Measurements from ENCODE around the gene COMMD10. TPM values are rescaled to one million over a fixed set of nuclear protein-coding genes. Genes with fewer than 3 reads are reported as not detected.

COMMD10 gene
- total RNA-seq, 4 donors from 2014 or later = 17.6 to 35.7 (median 25.7) TPM

GRCh38 chr5:116242343-116242742 is 157.5 kb downstream of the COMMD10 start:
- Histone ChIP-seq H3K4me1 (peaks cover 0 to 8% (median 4%) of the 10 kb centered on the region in 4 donors), H3K36me3 (no peaks in the 10 kb centered on the region), H3K9me3 (peaks cover 0 to 9% (median 0%) of the 10 kb centered on the region in 4 donors), H3K27me3 (no peaks in the 10 kb centered on the region), H3K4me3 (no peak overlapping the region), H3K27ac (replicated peaks in 1 of 4) (no peak overlapping the region)
- intact Hi-C loops (cut with DNase I) = no loop called here
- 27% methylated on average over 1 of the region's 1 CpG for WGBS
- DNase-seq (ENCODE audit: extremely low spot score) = no peak
- no peak for TF ChIP-seq EP300 (IDR thresholded peaks at IDR 0.05)
- TF ChIP-seq POLR2AphosphoS5 (IDR thresholded peaks at IDR 0.05) = no peak
- no peak for TF ChIP-seq POLR2A (IDR thresholded peaks at IDR 0.05; ENCODE audit: low read depth)
- no peak for TF ChIP-seq CTCF (IDR thresholded peaks at IDR 0.05)

- no peak for DNase-seq (ENCODE audit: extremely low spot score)
- no peaks in the 10 kb centered on the region for H3K4me1 ChIP-seq
- intact Hi-C loops (cut with DNase I) = no loop called here
- no peaks in the 10 kb centered on the region for H3K36me3 ChIP-seq
- H3K4me3 ChIP-seq = no peak overlapping the region
- no peak for TF ChIP-seq EP300 (IDR thresholded peaks at IDR 0.05)
- 98% methylated on average over 3 of the region's 3 CpGs for WGBS
- H3K27me3 ChIP-seq = no peaks in the 10 kb centered on the region
- H3K27ac ChIP-seq (replicated peaks in 1 of 4) = no peak overlapping the region
- peaks cover 0 to 9% (median 0%) of the 10 kb centered on the region in 4 donors for H3K9me3 ChIP-seq
These were observed 163.6 kb downstream of the COMMD10 start for GRCh38 chr5:116248432-116248831.

- Histone ChIP-seq H3K9me3 (peaks cover 0 to 9% (median 0%) of the 10 kb centered on the region in 4 donors), H3K36me3 (no peaks in the 10 kb centered on the region), H3K4me1 (no peaks in the 10 kb centered on the region), H3K27ac (replicated peaks in 1 of 4) (no peak overlapping the region), H3K4me3 (no peak overlapping the region), H3K27me3 (no peaks in the 10 kb centered on the region)
- DNase-seq (ENCODE audit: extremely low spot score) = no peak
- intact Hi-C loops (cut with DNase I) = no loop called here
- no peak for TF ChIP-seq CTCF (IDR thresholded peaks at IDR 0.05)
- TF ChIP-seq POLR2A (IDR thresholded peaks at IDR 0.05; ENCODE audit: low read depth) = no peak
- no peak for TF ChIP-seq EP300 (IDR thresholded peaks at IDR 0.05)
- TF ChIP-seq POLR2AphosphoS5 (IDR thresholded peaks at IDR 0.05) = no peak
These were observed 164.8 kb downstream of the COMMD10 start for GRCh38 chr5:116249648-116250047.

GRCh38 chr5:116256717-116257116 is 171.9 kb downstream of the COMMD10 start:
- no peak for TF ChIP-seq POLR2AphosphoS5 (IDR thresholded peaks at IDR 0.05)
- no peak for TF ChIP-seq EP300 (IDR thresholded peaks at IDR 0.05)
- no peak for TF ChIP-seq CTCF (IDR thresholded peaks at IDR 0.05)
- no peak for TF ChIP-seq POLR2A (IDR thresholded peaks at IDR 0.05; ENCODE audit: low read depth)
- peaks cover 0 to 5% (median 0%) of the 10 kb centered on the region in 4 donors for H3K9me3 ChIP-seq
- DNase-seq (ENCODE audit: extremely low spot score) = no peak
- no peak overlapping the region for H3K27ac ChIP-seq (replicated peaks in 1 of 4)
- 67% methylated on average over 1 of the region's 1 CpG for WGBS
- no peaks in the 10 kb centered on the region for H3K36me3 ChIP-seq
- H3K4me1 ChIP-seq = no peaks in the 10 kb centered on the region
- no peaks in the 10 kb centered on the region for H3K27me3 ChIP-seq
- intact Hi-C loops (cut with DNase I) = no loop called here
- H3K4me3 ChIP-seq = no peak overlapping the region

- intact Hi-C loops (cut with DNase I) = no loop called here
- Histone ChIP-seq H3K27ac (replicated peaks in 1 of 4) (no peak overlapping the region), H3K9me3 (no peaks in the 10 kb centered on the region), H3K36me3 (no peaks in the 10 kb centered on the region), H3K4me3 (no peak overlapping the region), H3K4me1 (no peaks in the 10 kb centered on the region), H3K27me3 (no peaks in the 10 kb centered on the region)
- no peak for DNase-seq (ENCODE audit: extremely low spot score)
- TF ChIP-seq POLR2A (IDR thresholded peaks at IDR 0.05; ENCODE audit: low read depth) = no peak
- TF ChIP-seq EP300 (IDR thresholded peaks at IDR 0.05) = no peak
- no peak for TF ChIP-seq CTCF (IDR thresholded peaks at IDR 0.05)
- TF ChIP-seq POLR2AphosphoS5 (IDR thresholded peaks at IDR 0.05) = no peak
- WGBS = 90% methylated on average over 3 of the region's 3 CpGs
These were observed 180.6 kb downstream of the COMMD10 start for GRCh38 chr5:116265471-116265870.
